Muscle layer of duodenum (tissue), 2 donors: Measurements from ENCODE around the gene MLN.
A peak's percentile ranks its signal among the peaks of the same experiment; 100 is the strongest.

Experiments
- H3K27ac ChIP-seq: one replicate; pipeline ENCODE4 v1.7.0; 2013; ENCODE audit warnings: mild to moderate bottlenecking, low read length
- H3K27me3 ChIP-seq: one replicate; pipeline ENCODE4 v1.7.0; 2013; ENCODE audit warnings: low read depth, mild to moderate bottlenecking, control low read depth, low read length
- H3K36me3 ChIP-seq, 2 donors: one replicate each; pipeline ENCODE4 v1.7.0; 2013; ENCODE audit warnings: low read length in 2 of 2, control low read depth in 1 of 2, mild to moderate bottlenecking in 1 of 2; ENCODE audit not compliant: insufficient read depth in 2 of 2, control insufficient read depth in 1 of 2
- H3K4me1 ChIP-seq, 2 donors: one replicate each; pipeline ENCODE4 v1.7.0; 2013; ENCODE audit warnings: low read length in 2 of 2, mild to moderate bottlenecking in 2 of 2, control low read depth in 1 of 2, moderate library complexity in 1 of 2; ENCODE audit not compliant: insufficient read depth in 2 of 2, control insufficient read depth in 1 of 2
- H3K4me3 ChIP-seq, 2 donors: one replicate each; pipeline ENCODE4 v1.7.0; 2013; ENCODE audit warnings: low read length in 2 of 2, low read depth in 1 of 2, mild to moderate bottlenecking in 1 of 2
- H3K9me3 ChIP-seq, 2 donors: one replicate each; pipeline ENCODE4 v1.7.0; 2013; ENCODE audit warnings: low read length in 2 of 2, control low read depth in 1 of 2, mild to moderate bottlenecking in 1 of 2; ENCODE audit not compliant: control insufficient read depth in 1 of 2
- donor health status: healthy.

The MLN gene

DNA sequence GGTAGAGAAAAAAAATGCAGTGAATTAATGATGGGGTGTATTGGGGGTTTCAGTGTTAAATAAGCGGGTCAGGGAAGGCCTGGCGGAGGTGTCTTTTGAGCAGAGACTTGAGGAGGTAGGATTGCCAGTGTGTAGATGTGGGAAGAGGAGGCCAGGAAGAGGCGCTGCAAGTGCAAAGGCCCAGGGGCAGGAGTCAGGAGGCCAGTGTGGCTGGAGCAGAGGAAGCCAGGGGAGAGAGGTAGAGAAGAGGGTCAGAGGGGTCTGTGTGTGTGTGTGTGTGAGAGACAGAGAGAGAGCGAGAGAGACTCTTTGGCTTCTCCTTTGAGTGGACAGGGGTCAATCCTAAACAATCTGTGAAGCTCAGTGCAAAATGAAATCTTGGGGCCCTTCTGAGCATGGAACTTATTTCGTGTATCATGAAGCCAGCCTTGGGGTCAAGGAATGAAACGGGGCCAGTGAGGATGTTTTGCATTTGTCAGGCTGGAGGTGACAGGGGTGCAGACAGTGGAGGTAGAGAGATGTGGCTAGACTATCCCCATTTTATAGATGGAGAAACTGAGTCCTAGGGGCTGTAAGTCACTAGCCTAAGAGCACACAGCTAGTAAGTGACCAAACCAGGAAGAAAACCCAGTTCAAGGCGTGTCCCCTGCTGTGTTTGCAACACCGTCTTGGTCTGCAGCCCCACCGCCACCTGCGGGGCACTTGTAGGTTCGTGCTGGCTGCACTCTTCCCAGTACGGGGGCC is 47.4 kb downstream of the MLN start:
- H3K36me3 ChIP-seq: no peaks in the 10 kb centered on the region
- H3K27ac ChIP-seq: no peak overlapping the region
- no peak overlapping the region for H3K4me3 ChIP-seq
- no peaks in the 10 kb centered on the region for H3K27me3 ChIP-seq
- peaks cover 0 to 4% of the 10 kb centered on the region in 2 donors for H3K4me1 ChIP-seq
- no peaks in the 10 kb centered on the region for H3K9me3 ChIP-seq

DNA sequence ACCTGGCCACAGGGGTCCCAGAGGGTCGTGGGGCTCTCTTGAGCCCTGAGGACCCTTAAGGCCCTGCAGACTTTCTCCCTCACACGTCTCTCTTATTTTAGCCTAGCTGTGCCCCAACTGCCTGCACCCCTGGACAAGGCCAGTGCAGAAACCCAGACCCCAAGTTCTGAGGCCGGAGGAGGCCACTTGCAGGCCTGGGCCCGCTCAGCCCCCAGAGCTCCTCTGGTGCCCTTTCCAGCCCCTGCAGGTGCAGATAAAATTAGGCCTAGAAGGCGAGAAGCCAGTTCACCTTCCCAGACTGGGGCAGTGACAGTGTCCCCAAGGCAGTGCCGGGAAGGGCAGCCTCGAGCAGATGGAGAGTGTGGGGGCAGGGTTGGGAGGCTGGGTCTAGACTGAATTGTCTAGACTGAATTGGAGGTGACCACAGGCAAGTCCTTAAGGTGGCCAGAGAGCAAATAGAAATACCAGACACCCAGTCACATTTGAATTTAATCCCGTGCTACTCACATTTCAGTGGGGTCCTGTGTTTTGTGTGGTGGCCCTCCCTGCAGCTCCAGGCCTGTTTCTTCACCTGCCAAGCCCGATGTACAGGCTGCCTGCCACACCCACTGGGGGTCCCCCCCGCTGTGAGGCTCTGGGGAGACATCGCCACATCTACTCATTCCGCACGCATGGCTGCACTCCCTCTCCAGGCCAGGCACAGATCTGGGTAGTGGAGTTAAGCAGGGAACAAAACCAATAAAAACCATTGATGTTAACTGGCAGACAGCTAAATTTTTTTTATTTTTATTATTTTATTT is 48.5 kb downstream of the MLN start:
- Histone ChIP-seq H3K27ac (no peak overlapping the region), H3K4me1 (no peaks in the 10 kb centered on the region)

DNA sequence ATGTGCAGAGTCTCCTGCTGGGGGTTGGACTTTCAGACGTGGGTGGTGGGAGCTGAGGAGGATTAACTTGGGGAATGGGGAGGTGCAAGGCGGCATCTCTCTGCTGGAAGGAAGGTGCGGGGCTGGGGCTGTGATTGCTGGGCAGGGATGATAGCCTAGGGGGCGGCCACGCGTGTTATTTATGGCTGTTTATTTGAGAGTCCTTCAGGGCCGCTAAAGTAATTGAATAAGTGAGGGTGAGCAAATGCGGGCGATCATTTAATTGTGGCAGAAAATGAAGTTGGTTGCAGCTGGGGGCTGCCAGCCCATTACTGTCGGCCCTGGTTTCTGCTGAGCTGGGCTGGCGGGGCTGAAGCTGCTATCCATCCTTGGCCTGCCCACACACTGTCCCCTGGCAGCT is 49.6 kb downstream of the MLN start:
- Histone ChIP-seq H3K27ac (no peak overlapping the region), H3K4me3 (no peak overlapping the region), H3K27me3 (no peaks in the 10 kb centered on the region), H3K36me3 (no peaks in the 10 kb centered on the region), H3K4me1 (no peaks in the 10 kb centered on the region), H3K9me3 (no peaks in the 10 kb centered on the region)

More for the DNA sequence above, 48.5 kb downstream of the MLN start:
- Histone ChIP-seq H3K9me3 (no peaks in the 10 kb centered on the region), H3K36me3 (no peaks in the 10 kb centered on the region), H3K4me3 (no peak overlapping the region), H3K27me3 (no peaks in the 10 kb centered on the region)

DNA sequence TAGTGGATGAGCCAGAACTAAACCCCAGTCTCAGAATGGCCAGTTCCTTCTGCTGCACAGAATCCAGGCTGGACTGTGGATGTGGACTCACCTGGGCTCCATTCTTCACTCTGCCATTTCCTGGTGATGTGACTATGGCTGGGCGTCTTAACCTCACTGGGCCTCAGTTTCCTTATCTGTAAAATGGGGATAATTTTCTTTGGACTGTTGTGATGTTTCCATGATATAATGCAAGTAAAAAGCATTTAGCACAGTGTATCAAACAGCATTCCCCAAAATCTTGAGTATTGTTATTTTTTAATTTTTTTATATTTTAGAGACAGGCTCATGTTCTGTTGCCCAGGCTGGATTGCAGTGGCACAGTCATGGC is 51.2 kb downstream of the MLN start:
- Histone ChIP-seq H3K4me1 (peaks cover 0 to 3% of the 10 kb centered on the region in 2 donors), H3K27ac (no peak overlapping the region), H3K27me3 (no peaks in the 10 kb centered on the region), H3K4me3 (no peak overlapping the region), H3K36me3 (no peaks in the 10 kb centered on the region), H3K9me3 (no peaks in the 10 kb centered on the region)

DNA sequence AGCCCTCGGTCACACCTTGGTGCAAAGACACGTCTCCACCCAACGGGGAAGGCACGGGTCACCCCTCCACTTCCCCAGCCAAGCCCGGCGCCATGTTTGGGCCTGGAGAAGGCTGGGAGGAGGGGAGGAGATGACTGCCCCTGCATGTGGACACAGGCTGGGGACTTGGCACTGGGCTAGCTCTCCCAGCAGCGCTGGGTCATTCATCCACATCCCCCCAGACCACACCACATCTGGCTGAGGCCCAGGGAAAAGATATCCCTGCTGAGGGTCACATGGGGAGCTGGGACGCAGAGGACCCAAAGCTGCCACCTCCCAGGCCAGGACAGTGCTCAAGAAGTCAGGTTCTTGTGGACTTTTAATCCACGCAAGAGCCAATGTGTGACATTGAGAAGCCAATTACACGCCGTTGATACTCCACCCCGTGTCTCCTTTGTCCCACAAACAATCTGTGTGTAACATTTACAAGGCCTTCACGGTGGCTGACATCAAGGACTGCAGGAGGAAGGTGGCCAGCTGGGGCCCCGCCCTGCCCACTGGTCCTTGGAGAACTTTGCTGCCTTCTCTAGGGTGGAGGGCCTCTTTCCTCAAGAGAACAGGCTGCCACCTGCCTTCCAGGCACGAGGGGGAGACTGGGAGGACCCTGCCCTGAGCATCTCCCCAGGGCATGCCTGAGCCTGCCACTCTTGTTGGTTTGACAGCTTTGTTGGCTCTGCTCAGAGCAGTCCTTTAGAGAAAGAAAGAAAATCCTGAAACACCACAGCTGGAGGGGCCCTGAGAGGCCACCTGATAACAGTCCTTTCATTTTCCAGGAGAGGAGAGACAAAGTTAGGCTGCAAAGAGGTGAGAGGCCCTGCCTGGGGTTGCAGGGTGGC is 51.8 kb downstream of the MLN start:
- Histone ChIP-seq H3K4me1 (peaks cover 0 to 3% of the 10 kb centered on the region in 2 donors), H3K4me3 (no peak overlapping the region), H3K9me3 (no peaks in the 10 kb centered on the region), H3K36me3 (no peaks in the 10 kb centered on the region), H3K27me3 (no peaks in the 10 kb centered on the region), H3K27ac (no peak overlapping the region)

DNA sequence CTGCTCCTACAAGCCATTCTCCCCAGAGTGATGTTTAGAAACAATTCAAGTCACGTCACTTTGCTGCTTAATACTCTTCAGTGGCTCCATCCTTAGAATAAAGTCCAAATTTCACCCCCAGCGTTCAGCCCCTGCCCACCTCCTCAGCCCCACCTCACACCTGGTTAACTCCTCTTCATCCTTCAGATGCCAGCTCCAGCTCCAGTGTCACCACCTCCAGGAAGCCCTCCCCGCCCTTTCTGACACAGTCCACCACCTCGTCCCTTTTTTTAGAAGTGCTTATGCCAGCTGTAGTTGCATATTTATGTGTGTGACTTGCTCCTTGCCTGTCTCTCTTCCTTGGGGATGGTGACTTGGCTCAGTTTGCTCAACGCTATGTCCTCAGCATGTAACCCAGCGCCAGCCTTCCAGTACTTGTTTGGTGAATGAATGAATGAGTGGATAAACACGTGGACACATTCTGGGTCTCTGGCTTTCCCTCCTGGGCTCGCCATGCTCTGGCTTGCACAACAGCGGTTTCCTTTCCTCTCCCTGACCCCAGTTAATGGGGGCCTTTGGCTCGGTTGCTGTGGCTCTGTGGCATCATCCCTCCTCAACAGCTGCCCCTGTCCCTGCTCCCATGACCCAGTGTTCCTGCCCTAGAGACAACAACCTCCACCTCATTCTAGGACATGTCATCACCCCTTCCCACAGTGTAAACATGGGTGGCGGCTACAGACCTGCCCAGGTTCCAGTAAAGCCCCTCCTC is 53.4 kb downstream of the MLN start:
- no peak overlapping the region for H3K4me3 ChIP-seq
- no peaks in the 10 kb centered on the region for H3K9me3 ChIP-seq
- no peaks in the 10 kb centered on the region for H3K27me3 ChIP-seq
- no peak overlapping the region for H3K27ac ChIP-seq
- no peaks in the 10 kb centered on the region for H3K36me3 ChIP-seq
- H3K4me1 ChIP-seq: peaks cover under 1 to 3% of the 10 kb centered on the region in 2 donors

DNA sequence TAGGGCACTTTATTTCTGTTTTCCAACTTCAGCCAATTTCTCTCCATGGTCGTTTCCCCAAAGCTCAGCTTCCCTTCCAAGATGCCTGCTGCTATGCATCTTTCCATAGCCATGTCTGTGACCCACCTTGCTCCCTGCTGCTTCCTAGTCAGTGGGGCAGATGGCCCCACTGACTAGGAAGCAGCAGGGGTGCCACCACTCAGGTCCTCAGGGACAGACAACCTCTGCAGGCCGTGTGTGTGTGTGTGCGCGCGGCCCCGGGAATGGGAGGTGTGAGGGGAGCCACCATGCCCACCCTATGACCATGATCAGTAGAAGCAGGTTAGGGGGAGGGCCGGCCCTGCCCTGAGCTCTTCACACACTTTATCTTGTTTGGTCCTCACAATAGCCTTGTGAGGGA is 54.4 kb downstream of the MLN start:
- H3K4me3 ChIP-seq: no peak overlapping the region
- H3K27me3 ChIP-seq: no peaks in the 10 kb centered on the region
- no peaks in the 10 kb centered on the region for H3K36me3 ChIP-seq
- H3K27ac ChIP-seq: no peak overlapping the region
- H3K4me1 ChIP-seq: peaks cover 5 to 10% of the 10 kb centered on the region in 2 donors
- H3K9me3 ChIP-seq: no peaks in the 10 kb centered on the region

DNA sequence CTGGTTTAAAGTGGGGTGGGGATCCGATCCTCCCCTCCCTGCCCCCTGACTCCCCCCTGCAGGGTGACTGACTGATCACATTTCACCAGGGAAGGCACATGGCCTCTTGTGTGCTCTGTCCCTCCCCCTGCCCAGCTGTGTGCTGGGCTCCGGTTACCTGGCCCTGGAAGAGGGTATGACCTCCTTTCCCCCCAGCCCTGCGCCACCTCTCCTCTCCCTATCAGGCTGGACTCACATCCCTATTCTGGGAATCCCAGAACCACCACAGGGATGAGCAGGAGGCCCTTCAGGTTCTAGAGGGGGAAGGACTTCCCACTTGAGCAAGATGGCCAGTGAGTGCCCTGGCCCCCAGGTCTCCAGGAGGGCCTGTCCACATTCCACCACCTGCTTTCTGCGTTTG is 55.0 kb downstream of the MLN start:
- Histone ChIP-seq H3K4me3 (no peak overlapping the region), H3K36me3 (no peaks in the 10 kb centered on the region), H3K27me3 (no peaks in the 10 kb centered on the region), H3K4me1 (peaks cover 8 to 15% of the 10 kb centered on the region in 2 donors), H3K9me3 (no peaks in the 10 kb centered on the region), H3K27ac (no peak overlapping the region)

DNA sequence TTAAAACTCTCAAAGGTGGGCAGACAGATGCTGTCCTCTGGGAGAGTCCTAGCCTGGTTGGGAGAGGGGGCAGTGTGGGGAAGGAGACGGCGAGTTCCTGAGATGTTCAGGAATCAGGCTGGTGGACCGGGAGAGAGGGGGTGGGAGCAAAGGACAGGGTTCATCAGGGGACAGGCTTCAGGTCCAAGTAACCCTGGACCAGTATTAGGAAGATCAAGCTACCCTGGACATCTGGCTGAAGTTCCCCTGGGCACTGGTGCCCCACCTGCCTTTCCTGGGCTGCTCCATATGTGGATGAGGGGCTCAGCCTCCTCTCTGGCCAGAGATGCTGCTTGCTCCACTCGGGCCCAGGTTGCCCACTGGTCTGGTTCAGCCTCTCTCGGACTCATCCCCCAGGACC is 56.0 kb downstream of the MLN start:
- Histone ChIP-seq H3K27ac (no peak overlapping the region), H3K9me3 (no peaks in the 10 kb centered on the region), H3K4me1 (peaks cover 8 to 22% of the 10 kb centered on the region in 2 donors)

DNA sequence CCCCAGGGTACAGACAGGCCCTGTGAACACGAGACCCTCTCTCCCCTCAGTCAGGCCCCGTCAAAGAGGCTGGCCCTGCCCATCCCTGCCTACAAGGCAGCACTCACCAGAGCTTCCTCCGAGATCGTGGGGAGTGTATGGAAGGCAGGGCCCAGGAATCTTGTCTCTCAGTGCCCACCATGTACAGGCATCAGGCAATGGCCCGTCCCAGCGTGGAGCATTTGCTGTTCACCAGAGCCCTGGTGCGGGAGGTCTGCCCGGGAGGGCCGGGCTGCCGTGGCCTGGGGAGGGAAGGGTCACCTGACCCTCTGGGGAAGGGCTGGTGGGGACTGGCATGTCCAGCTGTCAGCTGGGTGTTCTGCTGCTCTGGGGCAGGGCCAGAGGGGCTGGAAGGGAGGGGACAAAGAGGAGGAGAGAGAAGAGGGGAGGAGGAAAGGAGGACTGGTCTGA is 57.1 kb downstream of the MLN start, which contains the start of gene IP6K3:
Gene IP6K3 (minus strand): TSS at position 255 of the 450 bp plus-strand sequence. CDS start 11,429 bp downstream, outside the sequence.
- H3K36me3 ChIP-seq: no peaks in the 10 kb centered on the region
- H3K27ac ChIP-seq: peak within 1 kb of the TSS; percentile 88
- no peaks in the 10 kb centered on the region for H3K9me3 ChIP-seq
- peak within 1 kb of the TSS; percentile 46 to 52 for H3K4me3 ChIP-seq
- no peaks in the 10 kb centered on the region for H3K27me3 ChIP-seq
- peaks cover 8 to 22% of the 10 kb centered on the region in 2 donors for H3K4me1 ChIP-seq

More for the DNA sequence above, 56.0 kb downstream of the MLN start:
- no peaks in the 10 kb centered on the region for H3K27me3 ChIP-seq
- H3K4me3 ChIP-seq: no peak overlapping the region
- no peaks in the 10 kb centered on the region for H3K36me3 ChIP-seq
